GM21367 (cell line): ENCODE data around the gene SCYGR1.
"Not testable (repeated sequence)": the region's sequence is repeated elsewhere in the genome, so short reads cannot be mapped to it uniquely, and the experiment has no call there.

Experiments
- ATAC-seq: cut with Tn5 transposase; IDR thresholded peaks from one replicate; pipeline ENCODE4 v1.9.1; 2021; ENCODE audit not compliant: unreplicated experiment

SCYGR1 gene

GRCh38 chr2:227387583-227387982 is at the start of gene SCYGR1:
Gene SCYGR1 (minus strand): TSS chr2:227387949. CDS start chr2:227387949, 0 bp downstream.
- ATAC-seq: not testable (repeated sequence)

- ATAC-seq: no peak
These were observed 48.9 kb upstream of the SCYGR1 start for GRCh38 chr2:227436436-227437174.

- ATAC-seq: no peak
These were observed 45.4 kb upstream of the SCYGR1 start for GRCh38 chr2:227433171-227433570.

- no peak for ATAC-seq
These were observed 42.9 kb upstream of the SCYGR1 start for GRCh38 chr2:227430639-227431038.

- no peak for ATAC-seq
These were observed 41.1 kb upstream of the SCYGR1 start for GRCh38 chr2:227428731-227429285.

- ATAC-seq: no peak
These were observed 36.1 kb upstream of the SCYGR1 start for GRCh38 chr2:227423656-227424499.

GRCh38 chr2:227420087-227421052 is 32.6 kb upstream of the SCYGR1 start:
- no peak for ATAC-seq

- ATAC-seq: no peak
These were observed 29.0 kb upstream of the SCYGR1 start for GRCh38 chr2:227416701-227417100.

- peak; percentile 31 for ATAC-seq
These were observed 28.0 kb upstream of the SCYGR1 start for GRCh38 chr2:227415538-227416424.

GRCh38 chr2:227414846-227415245 is 27.1 kb upstream of the SCYGR1 start:
- no peak for ATAC-seq

- no peak for ATAC-seq
These were observed 25.6 kb upstream of the SCYGR1 start for GRCh38 chr2:227413371-227413770.

- no peak for ATAC-seq
These were observed 25.1 kb upstream of the SCYGR1 start for GRCh38 chr2:227412877-227413276.

GRCh38 chr2:227411990-227412350 is 24.2 kb upstream of the SCYGR1 start:
- no peak for ATAC-seq

- peak; percentile 72 for ATAC-seq
These were observed 23.7 kb upstream of the SCYGR1 start for GRCh38 chr2:227411320-227411989.

- ATAC-seq: no peak
These were observed 22.4 kb upstream of the SCYGR1 start for GRCh38 chr2:227410191-227410590.

- ATAC-seq: no peak
These were observed 19.9 kb upstream of the SCYGR1 start for GRCh38 chr2:227407591-227408151.

GRCh38 chr2:227406177-227407031 is 18.7 kb upstream of the SCYGR1 start:
- peak; percentile 45 for ATAC-seq
